Urinary bladder (tissue), 4 donors: Measurements from ENCODE around the gene FMN1. TPM values are rescaled to one million over a fixed set of nuclear protein-coding genes. Genes with fewer than 3 reads are reported as not detected.

Experiments used
- DNase-seq: peaks from one replicate; pipeline ENCODE4 v3.0.0-alpha.2; 2015; ENCODE audit errors: extremely low spot score
- H3K27ac ChIP-seq: one replicate; pipeline ENCODE4 v1.5.1; 2013; ENCODE audit warnings: low read depth, mild to moderate bottlenecking, moderate library complexity
- H3K36me3 ChIP-seq: one replicate; pipeline ENCODE4 v1.6.1; 2013; ENCODE audit warnings: mild to moderate bottlenecking, moderate library complexity; ENCODE audit not compliant: insufficient read depth
- H3K4me1 ChIP-seq: one replicate; pipeline ENCODE4 v1.6.1; 2013; ENCODE audit warnings: mild to moderate bottlenecking, moderate library complexity; ENCODE audit not compliant: insufficient read depth
- H3K4me3 ChIP-seq: one replicate; pipeline ENCODE4 v1.5.1; 2013; ENCODE audit warnings: low read depth, low read length
- WGBS: extraction: QIAGEN DNeasy Blood & Tissue Kit; methylation state at CpG from one replicate; pipeline ENCODE4 v1.1.7; 2013; 5-methylcytosine and 5-hydroxymethylcytosine counted together
- polyA plus RNA-seq: library from polyadenylated mRNA; stranded (reverse); fragments of 200-250 nt; gene quantifications from one replicate; pipeline ENCODE4 v1.2.3, GENCODE V29; 2013
- total RNA-seq: library from RNA; depleted of rRNA; stranded (reverse); fragments of >200 nt; gene quantifications from one replicate; pipeline ENCODE4 v1.2.3, GENCODE V29; 2014
- donor health status: healthy with polysubstance abuse.
- donor health status: healthy.

The FMN1 gene
- total and polyA plus RNA-seq, 2 donors, result 0.95 to 6.2 TPM

DNA sequence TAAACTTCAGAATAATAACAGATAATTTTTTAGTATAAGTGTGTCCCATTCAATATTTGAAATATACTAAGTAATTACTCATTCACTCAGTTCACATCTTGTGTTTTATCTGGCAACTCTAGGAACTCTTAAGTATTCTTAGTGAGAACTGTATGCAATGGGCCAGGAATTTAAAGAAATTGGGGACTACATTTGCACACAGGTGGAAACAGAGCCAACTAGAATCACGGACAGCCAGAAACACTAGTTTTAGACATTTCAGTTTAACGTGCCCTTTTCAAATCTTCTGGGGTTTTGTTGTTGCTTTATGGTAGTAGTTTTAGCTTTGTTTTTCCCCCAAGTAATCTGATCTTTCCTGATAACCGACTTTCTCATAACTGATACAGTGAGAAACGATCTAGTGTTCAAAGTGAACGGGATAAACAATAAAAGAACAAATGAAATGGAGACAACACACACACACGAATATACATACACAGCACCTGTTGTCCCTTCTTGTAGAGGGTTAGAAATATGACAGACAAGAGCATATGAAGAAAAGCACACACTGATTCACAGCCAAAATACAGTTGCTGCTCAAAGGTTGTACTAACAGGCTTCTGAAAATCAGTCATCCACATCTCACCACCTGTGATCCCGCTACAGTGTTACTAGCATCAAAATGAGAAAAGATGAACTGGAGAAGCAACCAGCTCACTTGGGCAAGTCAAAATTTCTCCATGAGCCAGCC is 167.0 kb downstream of the FMN1 start:
- Histone ChIP-seq H3K4me3 (no peak overlapping the region), H3K4me1 (no peaks in the 10 kb centered on the region), H3K36me3 (no peaks in the 10 kb centered on the region), H3K27ac (no peak overlapping the region)
- no peak for DNase-seq
- 56% methylated on average over 7 of the region's 7 CpGs for WGBS

- WGBS, result 21% methylated on average over 2 of the region's 2 CpGs
- H3K36me3 ChIP-seq, result no peaks in the 10 kb centered on the region
- no peak overlapping the region for H3K27ac ChIP-seq
- H3K4me3 ChIP-seq, result no peak overlapping the region
- H3K4me1 ChIP-seq, result no peaks in the 10 kb centered on the region
- no peak for DNase-seq
Observed at GRCh38 chr15:33026614-33027013, 167.9 kb downstream of the FMN1 start.

DNA sequence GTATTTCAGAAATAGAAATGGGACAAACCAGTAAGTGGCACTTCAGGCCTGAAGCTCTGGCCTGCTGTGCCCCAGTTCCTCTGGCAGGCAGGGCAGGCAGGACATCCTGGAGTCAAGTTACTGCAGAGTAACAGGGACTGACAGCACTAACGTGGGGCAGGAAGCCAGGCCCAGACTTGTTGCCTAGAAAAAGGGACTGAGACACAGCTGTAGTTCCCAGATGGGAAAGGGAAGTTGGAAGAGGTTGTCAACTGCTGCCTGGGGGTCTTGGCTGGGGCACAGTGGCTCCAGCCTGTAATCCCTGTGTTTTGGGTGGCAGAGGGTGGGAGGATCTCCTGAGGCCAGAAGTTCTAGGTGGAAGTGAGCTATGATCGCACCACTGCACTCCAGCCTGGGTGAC is 171.9 kb downstream of the FMN1 start:
- H3K4me1 ChIP-seq, result no peaks in the 10 kb centered on the region
- 53% methylated on average over 2 of the region's 2 CpGs for WGBS
- H3K36me3 ChIP-seq, result no peaks in the 10 kb centered on the region
- DNase-seq, result no peak
- no peak overlapping the region for H3K27ac ChIP-seq
- H3K4me3 ChIP-seq, result no peak overlapping the region

GRCh38 chr15:33021806-33022389 is 172.6 kb downstream of the FMN1 start:
- 31% methylated on average over 4 of the region's 4 CpGs for WGBS
- no peak for DNase-seq
- Histone ChIP-seq H3K4me1 (no peaks in the 10 kb centered on the region), H3K4me3 (no peak overlapping the region), H3K27ac (no peak overlapping the region), H3K36me3 (no peaks in the 10 kb centered on the region)

DNA sequence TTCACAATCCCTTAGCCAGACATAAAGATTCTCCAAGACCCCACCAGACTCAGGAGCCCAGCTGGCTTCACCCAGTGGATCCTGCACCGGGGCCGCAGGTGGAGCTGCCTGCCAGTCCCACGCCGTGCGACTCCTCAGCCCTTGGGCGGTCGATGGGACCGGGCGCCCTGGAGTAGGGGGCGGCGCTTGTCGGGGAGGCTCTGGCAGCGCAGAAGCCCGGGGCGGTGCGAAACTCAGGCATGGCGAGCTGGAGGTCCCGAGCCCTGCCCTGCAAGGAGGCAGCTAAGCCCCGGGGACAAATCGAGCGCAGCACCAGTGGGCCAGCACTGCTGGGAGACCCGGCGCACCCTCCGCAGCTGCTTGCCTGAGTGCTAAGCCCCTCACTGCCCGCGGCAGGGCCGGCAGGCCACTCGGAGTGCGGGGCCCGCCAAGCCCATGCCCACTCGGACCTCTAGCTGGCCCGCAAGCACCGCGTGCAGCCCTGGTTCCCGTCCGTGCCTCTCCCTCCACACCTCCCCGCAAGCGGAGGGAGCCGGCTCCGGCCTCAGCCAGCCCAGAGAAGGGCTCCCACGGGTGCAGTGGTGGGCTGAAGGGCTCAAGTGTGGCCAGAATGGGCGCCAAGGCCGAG is 175.0 kb downstream of the FMN1 start:
- H3K4me1 ChIP-seq, result no peaks in the 10 kb centered on the region
- no peak overlapping the region for H3K27ac ChIP-seq
- DNase-seq, result no peak
- no peak overlapping the region for H3K4me3 ChIP-seq
- H3K36me3 ChIP-seq, result no peaks in the 10 kb centered on the region
- WGBS, result 94% methylated on average over 43 of the region's 43 CpGs

- Histone ChIP-seq H3K4me3 (no peak overlapping the region), H3K4me1 (no peaks in the 10 kb centered on the region), H3K27ac (no peak overlapping the region), H3K36me3 (no peaks in the 10 kb centered on the region)
- DNase-seq, result no peak
- 88% methylated on average over 10 of the region's 10 CpGs for WGBS
Observed at GRCh38 chr15:33016405-33017024, 178.0 kb downstream of the FMN1 start.

DNA sequence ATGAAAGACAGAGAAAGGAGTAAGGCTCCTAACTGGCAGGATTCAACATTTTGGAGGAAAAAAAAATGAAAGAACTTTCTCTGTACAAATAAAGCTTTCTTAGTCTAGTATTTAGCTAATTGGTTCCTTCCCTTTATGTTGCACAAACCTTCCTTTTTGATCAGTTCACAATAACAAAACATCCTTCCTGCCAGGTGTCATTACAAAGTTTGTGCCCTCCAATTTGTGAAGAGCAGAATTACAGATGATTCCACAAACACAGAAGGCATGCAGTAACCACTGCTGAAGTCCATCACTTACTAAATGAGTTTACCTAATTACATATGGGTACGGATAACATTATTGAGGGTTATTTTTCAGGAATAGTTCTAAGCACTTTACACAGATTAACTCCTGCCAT is 179.9 kb downstream of the FMN1 start:
- no peak for DNase-seq
- WGBS, result 72% methylated on average over 1 of the region's 1 CpG
- no peak overlapping the region for H3K27ac ChIP-seq
- H3K4me1 ChIP-seq, result no peaks in the 10 kb centered on the region
- no peak overlapping the region for H3K4me3 ChIP-seq
- H3K36me3 ChIP-seq, result no peaks in the 10 kb centered on the region

GRCh38 chr15:33013827-33014445 is 180.6 kb downstream of the FMN1 start:
- Histone ChIP-seq H3K4me1 (no peaks in the 10 kb centered on the region), H3K36me3 (no peaks in the 10 kb centered on the region), H3K27ac (no peak overlapping the region), H3K4me3 (no peak overlapping the region)
- no peak for DNase-seq
- 71% methylated on average over 3 of the region's 3 CpGs for WGBS

DNA sequence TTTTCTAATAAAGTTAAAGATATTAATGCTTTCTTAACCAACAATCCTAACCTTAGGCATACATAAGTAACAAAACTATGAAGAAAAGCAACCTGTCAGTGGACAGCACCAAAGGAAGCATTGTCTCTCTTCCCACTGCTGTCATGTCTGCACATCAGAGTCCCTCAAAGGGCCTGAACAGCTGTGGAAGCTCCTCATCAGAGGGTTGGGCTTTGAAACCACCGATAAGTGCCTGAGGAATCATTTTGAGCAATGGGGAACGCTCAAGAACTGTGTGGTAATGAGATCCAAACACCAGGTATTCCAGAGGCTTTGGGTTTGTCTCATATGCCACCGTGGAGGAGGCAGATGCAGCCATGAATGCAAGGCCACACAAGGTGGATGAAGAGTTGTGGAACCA is 182.5 kb downstream of the FMN1 start:
- no peak overlapping the region for H3K27ac ChIP-seq
- H3K36me3 ChIP-seq, result no peaks in the 10 kb centered on the region
- H3K4me3 ChIP-seq, result no peak overlapping the region
- 89% methylated on average over 3 of the region's 3 CpGs for WGBS
- no peak for DNase-seq
- no peaks in the 10 kb centered on the region for H3K4me1 ChIP-seq

DNA sequence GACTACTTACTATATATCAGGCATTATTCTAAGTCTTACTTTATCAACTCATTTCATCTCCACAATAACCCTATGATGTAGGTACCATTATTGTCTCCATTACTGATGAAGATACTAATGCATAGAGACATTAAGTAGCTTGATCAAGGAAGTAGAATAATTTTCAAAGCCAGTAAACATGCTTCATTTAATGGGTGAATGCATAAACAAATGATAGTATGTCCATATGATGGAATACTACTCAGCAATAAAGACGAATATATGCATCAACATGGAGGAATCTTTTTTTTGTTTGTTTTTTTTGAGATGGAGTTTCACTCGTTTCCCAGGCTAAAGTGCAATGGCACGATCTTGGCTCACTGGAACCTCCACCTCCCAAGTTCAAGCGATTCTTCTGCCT is 184.9 kb downstream of the FMN1 start:
- Histone ChIP-seq H3K36me3 (no peaks in the 10 kb centered on the region), H3K27ac (no peak overlapping the region), H3K4me3 (no peak overlapping the region), H3K4me1 (no peaks in the 10 kb centered on the region)
- DNase-seq, result no peak
- WGBS, result 93% methylated on average over 4 of the region's 4 CpGs

DNA sequence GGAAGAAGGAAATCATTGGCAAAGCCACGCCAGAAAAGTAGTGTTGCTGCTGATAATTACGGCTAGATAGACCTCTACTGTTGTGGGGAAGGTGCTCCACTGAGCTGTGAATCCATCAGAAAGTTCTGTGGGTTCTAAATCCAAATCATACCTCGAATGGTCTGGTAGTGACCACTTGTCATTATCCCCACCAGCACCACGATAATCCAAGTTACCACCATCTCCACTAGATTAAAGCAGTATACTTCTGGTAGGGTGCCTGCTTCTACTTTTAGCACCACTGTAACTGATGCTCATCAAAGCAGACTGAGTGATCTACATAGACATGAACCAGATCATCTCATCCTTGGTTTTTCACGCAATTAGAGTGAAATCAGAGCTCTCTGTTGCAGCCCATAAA is 185.5 kb downstream of the FMN1 start:
- no peaks in the 10 kb centered on the region for H3K4me1 ChIP-seq
- 78% methylated on average over 5 of the region's 5 CpGs for WGBS
- H3K27ac ChIP-seq, result no peak overlapping the region
- DNase-seq, result no peak
- H3K36me3 ChIP-seq, result no peaks in the 10 kb centered on the region
- H3K4me3 ChIP-seq, result no peak overlapping the region

- Histone ChIP-seq H3K4me3 (no peak overlapping the region), H3K4me1 (no peaks in the 10 kb centered on the region), H3K36me3 (no peaks in the 10 kb centered on the region), H3K27ac (no peak overlapping the region)
- no peak for DNase-seq
- WGBS, result 15% methylated on average over 3 of the region's 3 CpGs
Observed at GRCh38 chr15:33008284-33008995, 186.1 kb downstream of the FMN1 start.

GRCh38 chr15:33007303-33007855 is 187.1 kb downstream of the FMN1 start:
- WGBS, result 47% methylated on average over 4 of the region's 4 CpGs
- Histone ChIP-seq H3K27ac (no peak overlapping the region), H3K36me3 (no peaks in the 10 kb centered on the region), H3K4me3 (no peak overlapping the region), H3K4me1 (no peaks in the 10 kb centered on the region)
- no peak for DNase-seq
